ENCODE data around the gene PDCD11.

DNA sequence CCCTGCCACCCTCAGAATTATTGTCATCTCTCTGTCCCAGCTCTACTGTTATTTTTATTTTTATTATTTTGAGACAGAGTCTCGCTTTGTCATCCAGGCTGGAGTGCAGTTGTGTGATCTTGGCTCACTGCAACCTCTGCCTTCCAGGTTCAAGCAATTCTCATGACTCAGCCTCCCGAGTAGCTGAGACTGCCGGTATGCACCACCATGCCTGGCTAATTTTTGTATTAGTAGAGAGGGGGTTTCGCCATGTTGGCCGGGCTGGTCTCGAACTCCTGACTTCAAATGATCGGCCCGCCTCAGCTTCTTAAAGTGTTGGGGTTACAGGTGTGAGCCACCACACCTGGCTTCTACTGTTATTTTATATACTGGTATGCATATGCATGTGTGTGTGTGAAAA, 44.8 kb downstream of the PDCD11 start:
- TF ChIP-seq, protein P1, sequence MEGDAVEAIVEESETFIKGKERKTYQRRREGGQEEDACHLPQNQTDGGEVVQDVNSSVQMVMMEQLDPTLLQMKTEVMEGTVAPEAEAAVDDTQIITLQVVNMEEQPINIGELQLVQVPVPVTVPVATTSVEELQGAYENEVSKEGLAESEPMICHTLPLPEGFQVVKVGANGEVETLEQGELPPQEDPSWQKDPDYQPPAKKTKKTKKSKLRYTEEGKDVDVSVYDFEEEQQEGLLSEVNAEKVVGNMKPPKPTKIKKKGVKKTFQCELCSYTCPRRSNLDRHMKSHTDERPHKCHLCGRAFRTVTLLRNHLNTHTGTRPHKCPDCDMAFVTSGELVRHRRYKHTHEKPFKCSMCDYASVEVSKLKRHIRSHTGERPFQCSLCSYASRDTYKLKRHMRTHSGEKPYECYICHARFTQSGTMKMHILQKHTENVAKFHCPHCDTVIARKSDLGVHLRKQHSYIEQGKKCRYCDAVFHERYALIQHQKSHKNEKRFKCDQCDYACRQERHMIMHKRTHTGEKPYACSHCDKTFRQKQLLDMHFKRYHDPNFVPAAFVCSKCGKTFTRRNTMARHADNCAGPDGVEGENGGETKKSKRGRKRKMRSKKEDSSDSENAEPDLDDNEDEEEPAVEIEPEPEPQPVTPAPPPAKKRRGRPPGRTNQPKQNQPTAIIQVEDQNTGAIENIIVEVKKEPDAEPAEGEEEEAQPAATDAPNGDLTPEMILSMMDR (IDR thresholded peaks at IDR 0.05), result no peak
- no peak for TF ChIP-seq POLR2A (IDR thresholded peaks at IDR 0.05)

Data from esophagus squamous epithelium (tissue), 4 donors.